SU-DHL-6 (cell line): ENCODE results near the gene MRPS26.
"Not testable (repeated sequence)": the region's sequence is repeated elsewhere in the genome, so short reads cannot be mapped to it uniquely, and the experiment has no call there.

ENCODE experiments used
- H2AFZ ChIP-seq: fragments of 200-600 bp; sonication (generic); 2 replicates; pipeline ENCODE4 v1.6.1; 2014; ENCODE audit warnings: low read depth, mild to moderate bottlenecking, moderate library complexity, mixed read lengths, antibody characterized with exemption, low read length; ENCODE audit not compliant: severe bottlenecking
- H3F3A ChIP-seq: fragments of 200-600 bp; shearing (Covaris generic); 2 replicates; pipeline ENCODE4 v1.6.0; 2016; ENCODE audit warnings: antibody characterized with exemption, mild to moderate bottlenecking; ENCODE audit not compliant: insufficient read depth
- H3K27ac ChIP-seq: fragments of 200-600 bp; sonication (generic); 2 replicates; pipeline ENCODE4 v1.5.1; 2016; ENCODE audit warnings: low read depth, mild to moderate bottlenecking, low read length, moderate library complexity, mixed read lengths
- H3K27me3 ChIP-seq: fragments of 200-600 bp; sonication (generic), shearing (Covaris generic); 2 replicates; pipeline ENCODE4 v1.6.0; 2014; ENCODE audit warnings: mild to moderate bottlenecking, low read length
- H3K36me3 ChIP-seq: fragments of 200-600 bp; sonication (generic); 2 replicates; pipeline ENCODE4 v1.6.1; 2014; ENCODE audit warnings: mild to moderate bottlenecking, low read length, mixed read lengths
- H3K4me2 ChIP-seq: fragments of 300-600, 200-600 bp; shearing (Covaris generic), sonication (generic); 2 replicates; pipeline ENCODE4 v1.6.0; 2014; ENCODE audit warnings: low read length, low read depth, mild to moderate bottlenecking; ENCODE audit not compliant: poor library complexity, severe bottlenecking
- H3K4me3 ChIP-seq: fragments of 200-600 bp; sonication (generic); 2 replicates; pipeline ENCODE4 v1.5.1; 2014; ENCODE audit warnings: antibody characterized with exemption, low read length, mild to moderate bottlenecking, mixed read lengths; ENCODE audit not compliant: insufficient read depth, poor library complexity, severe bottlenecking
- H3K79me2 ChIP-seq: fragments of 200-600 bp; sonication (generic); 2 replicates; pipeline ENCODE4 v1.6.1; 2014; ENCODE audit warnings: mild to moderate bottlenecking, low read length, moderate library complexity; ENCODE audit not compliant: insufficient read depth
- H3K9ac ChIP-seq: fragments of 200-600 bp; sonication (generic); 2 replicates; pipeline ENCODE4 v1.7.0; 2014; ENCODE audit warnings: mild to moderate bottlenecking, low read length
- H3K9me2 ChIP-seq: fragments of 200-600 bp; sonication (generic); replicated peaks from 2 replicates; pipeline ENCODE4 v1.6.1; 2014; ENCODE audit warnings: low read length; ENCODE audit not compliant: insufficient read depth
- H3K9me3 ChIP-seq: fragments of 200-600 bp; sonication (generic); 2 replicates; pipeline ENCODE4 v1.6.1; 2014; ENCODE audit warnings: low read length, mixed read lengths; ENCODE audit not compliant: insufficient read depth
- H4K20me1 ChIP-seq: fragments of 200-600 bp; sonication (generic); 2 replicates; pipeline ENCODE4 v1.6.1; 2014; ENCODE audit warnings: low read depth, mild to moderate bottlenecking, antibody characterized with exemption, low read length, moderate library complexity, mixed read lengths
- CTCF ChIP-seq: fragments of 200-600 bp; sonication (generic); IDR thresholded peaks from one replicate; pipeline ENCODE4 v1.5.1; 2017; ENCODE audit warnings: antibody characterized with exemption, mild to moderate bottlenecking, low read length, moderate library complexity; ENCODE audit not compliant: insufficient read depth, poor library complexity, severe bottlenecking
- EZH2phosphoT487 ChIP-seq: fragments of 200-600 bp; sonication (generic), shearing (Covaris generic); conservative IDR thresholded peaks from 2 replicates; pipeline ENCODE4 v1.6.1; 2018; ENCODE audit warnings: mild to moderate bottlenecking, antibody characterized with exemption, low read length, moderate library complexity, mixed read lengths

MRPS26 gene

DNA sequence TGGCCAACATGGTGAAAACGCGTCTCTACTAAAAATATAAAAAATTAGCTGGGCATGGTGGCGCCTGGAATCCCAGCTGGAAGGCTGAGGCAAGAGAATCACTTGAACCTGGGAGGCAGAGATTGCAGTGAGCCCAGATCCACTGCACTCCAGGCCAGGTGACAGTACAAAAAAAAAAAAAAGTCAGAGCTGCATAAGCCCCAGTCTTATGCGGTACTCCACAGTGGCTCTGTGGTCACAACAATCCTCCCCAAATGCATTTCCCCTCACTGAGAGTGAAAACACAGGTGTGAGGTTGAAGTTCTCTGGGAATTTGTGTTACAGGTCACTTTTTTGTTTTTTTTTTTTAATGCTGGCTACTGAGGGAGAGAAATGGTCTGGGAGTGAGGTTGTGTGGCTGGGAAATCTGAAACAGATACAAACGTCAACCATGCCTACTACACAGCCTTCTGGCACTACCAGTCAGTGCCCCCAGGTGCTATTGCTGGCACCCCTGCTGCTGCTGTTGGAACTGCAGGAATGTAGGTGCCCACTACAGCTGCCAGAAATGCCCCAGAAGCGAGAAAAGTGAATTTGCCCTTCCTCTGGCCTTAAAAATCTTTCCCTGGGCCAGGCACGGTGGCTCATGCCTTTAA, 5.7 kb downstream of the MRPS26 start:
- Histone ChIP-seq H2AFZ (no peak overlapping the region), H3K9me2 (no peaks in the 10 kb centered on the region)

GRCh38 chr20:3059489-3059888, 13.6 kb downstream of the MRPS26 start:
- no peak overlapping the region for H3K4me2 ChIP-seq
- H4K20me1 ChIP-seq = no peaks in the 10 kb centered on the region
- no peak overlapping the region for H2AFZ ChIP-seq
- H3K79me2 ChIP-seq = no peaks in the 10 kb centered on the region
- no peaks in the 10 kb centered on the region for H3K9me2 ChIP-seq
- no peak overlapping the region for H3K4me3 ChIP-seq
- no peak overlapping the region for H3K27ac ChIP-seq
- H3K36me3 ChIP-seq = no peaks in the 10 kb centered on the region
- no peaks in the 10 kb centered on the region for H3K9me3 ChIP-seq
- no peaks in the 10 kb centered on the region for H3K27me3 ChIP-seq
- no peak overlapping the region for H3K9ac ChIP-seq
- no peaks in the 10 kb centered on the region for H3F3A ChIP-seq
- TF ChIP-seq EZH2phosphoT487 = no peak
- no peak for TF ChIP-seq CTCF

More for the DNA sequence above, 5.7 kb downstream of the MRPS26 start:
- no peak overlapping the region for H3K4me2 ChIP-seq
- H3K27ac ChIP-seq = no peak overlapping the region
- no peaks in the 10 kb centered on the region for H4K20me1 ChIP-seq
- peaks cover 6% of the 10 kb centered on the region for H3K79me2 ChIP-seq
- H3K27me3 ChIP-seq = no peaks in the 10 kb centered on the region
- no peak for TF ChIP-seq CTCF
- no peak for TF ChIP-seq EZH2phosphoT487
- H3K9me3 ChIP-seq = no peaks in the 10 kb centered on the region
- H3K36me3 ChIP-seq = no peaks in the 10 kb centered on the region; the same call in 1 of the 2 replicates
- no peak overlapping the region for H3K4me3 ChIP-seq
- H3K9ac ChIP-seq = no peak overlapping the region
- peaks cover 12% of the 10 kb centered on the region; the same call in 1 of the 2 replicates for H3F3A ChIP-seq

DNA sequence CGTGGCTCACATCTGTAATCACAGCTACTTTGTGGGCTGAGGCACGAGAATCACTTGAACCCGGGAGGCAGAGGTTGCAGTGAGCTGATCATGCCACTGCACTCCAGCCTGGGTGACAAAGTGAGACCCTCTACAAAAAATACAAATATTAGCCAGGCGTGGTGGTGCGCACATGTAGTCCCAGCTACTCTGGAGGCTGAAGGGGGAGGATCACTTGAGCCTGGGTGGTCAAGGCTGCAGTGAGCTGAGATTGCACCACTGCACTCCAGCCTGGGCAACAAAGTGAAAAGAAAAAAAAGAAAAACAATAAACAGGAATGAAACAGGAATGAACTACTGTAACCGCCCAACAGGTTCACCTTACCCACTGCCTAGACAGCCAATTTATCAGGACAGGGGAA, 18.3 kb downstream of the MRPS26 start:
- not testable (repeated sequence) for H3F3A ChIP-seq, H3K36me3 ChIP-seq, H3K4me3 ChIP-seq, H3K9me3 ChIP-seq, H3K79me2 ChIP-seq, H3K4me2 ChIP-seq, H2AFZ ChIP-seq, H4K20me1 ChIP-seq, H3K27ac ChIP-seq, H3K9ac ChIP-seq, H3K27me3 ChIP-seq, H3K9me2 ChIP-seq

GRCh38 chr20:3067139-3068014, 21.5 kb downstream of the MRPS26 start:
- Histone ChIP-seq H3K9me3 (no peaks in the 10 kb centered on the region), H2AFZ (no peak overlapping the region), H3K79me2 (no peaks in the 10 kb centered on the region), H3K4me2 (no peak overlapping the region), H4K20me1 (no peaks in the 10 kb centered on the region), H3F3A (no peaks in the 10 kb centered on the region), H3K27ac (no peak overlapping the region), H3K9me2 (no peaks in the 10 kb centered on the region), H3K36me3 (no peaks in the 10 kb centered on the region), H3K4me3 (no peak overlapping the region), H3K27me3 (no peaks in the 10 kb centered on the region), H3K9ac (no peak overlapping the region)
- TF ChIP-seq CTCF (no peak), EZH2phosphoT487 (no peak)
